HG03175 (cell line): ENCODE data around the gene UBE2L5.

Source experiments
- ATAC-seq: cut with Tn5 transposase; IDR thresholded peaks from one replicate; pipeline ENCODE4 v1.9.1; 2021; ENCODE audit warnings: mild to moderate bottlenecking, moderate library complexity; ENCODE audit not compliant: unreplicated experiment

Gene UBE2L5

GRCh38 chr13:30466841-30467252 lies 44.6 kb downstream of the UBE2L5 start:
- ATAC-seq = no peak

- ATAC-seq = no peak
Measured at GRCh38 chr13:30473675-30474074, 51.4 kb downstream of the UBE2L5 start.

- peak; percentile 96 for ATAC-seq
Measured at GRCh38 chr13:30477346-30478195, 55.3 kb downstream of the UBE2L5 start.
